Coronary artery (tissue), 2 donors: ENCODE results near the gene DYNC1H1.

Experiments used
- DNase-seq: peaks from one replicate; pipeline ENCODE4 v3.0.0-alpha.2; 2017; ENCODE audit warnings: low spot score
- H3K27ac ChIP-seq, 2 donors: fragments of 200-600 bp; sonication (generic); one replicate each; pipeline ENCODE4 v1.5.1; 2016 to 2019
- H3K4me3 ChIP-seq: fragments of 200-600 bp; sonication (generic); 2 replicates; pipeline ENCODE4 v1.5.1; 2016; ENCODE audit warnings: mild to moderate bottlenecking, moderate library complexity
- CTCF ChIP-seq: fragments of 200-600 bp; sonication (generic); IDR thresholded peaks from one replicate; pipeline ENCODE4 v1.5.1; 2019; ENCODE audit warnings: antibody characterized with exemption

DYNC1H1 gene

GRCh38 chr14:102088012-102088792 is 123.8 kb downstream of the DYNC1H1 start:
- TF ChIP-seq CTCF: no peak
- H3K4me3 ChIP-seq: peak overlapping the region; percentile 79
- DNase-seq: no peak
- peak overlapping the region; percentile 97 to 100 for H3K27ac ChIP-seq

- no peak for DNase-seq
- no peak for TF ChIP-seq CTCF
- Histone ChIP-seq H3K4me3 (no peak overlapping the region), H3K27ac (no peak overlapping the region)
These were observed 125.4 kb downstream of the DYNC1H1 start for GRCh38 chr14:102089621-102090343.

- Histone ChIP-seq H3K4me3 (no peak overlapping the region), H3K27ac (no peak overlapping the region)
- no peak for DNase-seq
- TF ChIP-seq CTCF: no peak
These were observed 126.3 kb downstream of the DYNC1H1 start for GRCh38 chr14:102090713-102091112.

GRCh38 chr14:102092806-102093205 is 128.4 kb downstream of the DYNC1H1 start:
- H3K4me3 ChIP-seq: no peak overlapping the region
- H3K27ac ChIP-seq: no peak overlapping the region
- DNase-seq: no peak
- TF ChIP-seq CTCF: no peak

- no peak for TF ChIP-seq CTCF
- no peak for DNase-seq
- H3K27ac ChIP-seq: no peak overlapping the region
- no peak overlapping the region for H3K4me3 ChIP-seq
These were observed 129.7 kb downstream of the DYNC1H1 start for GRCh38 chr14:102094101-102094500.

- Histone ChIP-seq H3K27ac (no peak overlapping the region), H3K4me3 (no peak overlapping the region)
- no peak for TF ChIP-seq CTCF
- DNase-seq: no peak
These were observed 131.0 kb downstream of the DYNC1H1 start for GRCh38 chr14:102095231-102095870.
